ENCODE measurements around the gene EIF3B.
A peak's percentile ranks its signal among the peaks of the same experiment; 100 is the strongest.
"Not testable (repeated sequence)": the region's sequence is repeated elsewhere in the genome, so short reads cannot be mapped to it uniquely, and the experiment has no call there.

EIF3B gene

GRCh38 chr7:2399848-2400587 is 45.4 kb downstream of the EIF3B start:
- DNase-seq (ENCODE audit: low read depth in 2 of 2): no peak

DNA sequence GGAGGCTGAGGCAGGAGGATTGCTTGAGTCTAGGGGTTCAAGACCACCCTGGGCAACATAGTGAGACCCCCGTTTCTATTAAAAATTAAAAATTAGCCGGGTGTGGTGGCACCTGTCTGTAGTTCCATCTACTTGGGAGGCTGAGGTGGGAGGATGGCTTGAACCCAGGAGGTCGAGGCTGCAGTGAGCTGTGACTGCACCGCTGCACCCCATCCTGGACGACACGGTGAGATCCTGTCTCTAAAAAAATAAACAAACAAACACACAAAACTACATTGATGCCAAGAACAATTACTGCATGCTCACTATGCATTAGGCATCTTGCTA is 48.0 kb downstream of the EIF3B start:
- DNase-seq (ENCODE audit: low read depth in 2 of 2): no peak

- DNase-seq (ENCODE audit: low read depth in 2 of 2): peak; percentile 86 to 90
Measured at GRCh38 chr7:2403014-2403717, 48.5 kb downstream of the EIF3B start, which contains the start of gene CHST12. Gene CHST12 (plus strand): TSS chr7:2403611. CDS start chr7:2432640, 29,029 bp downstream.

GRCh38 chr7:2403718-2404648 is 49.4 kb downstream of the EIF3B start:
- no peak for DNase-seq (ENCODE audit: low read depth in 2 of 2)

GRCh38 chr7:2404714-2405119 is 50.1 kb downstream of the EIF3B start:
- no peak for DNase-seq (ENCODE audit: low read depth in 2 of 2)

DNA sequence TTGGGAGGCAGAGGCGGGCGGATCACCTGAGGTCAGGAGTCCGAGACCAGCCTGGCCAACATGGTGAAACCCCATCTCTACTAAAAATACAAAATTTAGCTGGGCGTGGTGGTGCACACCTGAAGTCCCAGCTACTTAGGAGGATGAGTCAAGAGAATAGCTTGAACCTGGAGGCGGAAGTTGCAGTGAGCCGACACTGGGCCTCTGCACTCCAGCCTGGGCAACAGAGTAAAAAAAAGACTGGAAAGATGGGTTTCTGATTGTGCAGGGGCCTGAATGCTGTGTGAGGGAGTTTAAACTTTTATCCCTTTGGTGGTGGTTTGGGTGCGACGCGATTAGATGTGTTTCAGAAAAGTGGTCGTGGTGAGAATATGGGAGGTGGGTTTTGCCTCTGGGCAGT is 50.6 kb downstream of the EIF3B start:
- no peak for DNase-seq (ENCODE audit: low read depth in 2 of 2)

DNA sequence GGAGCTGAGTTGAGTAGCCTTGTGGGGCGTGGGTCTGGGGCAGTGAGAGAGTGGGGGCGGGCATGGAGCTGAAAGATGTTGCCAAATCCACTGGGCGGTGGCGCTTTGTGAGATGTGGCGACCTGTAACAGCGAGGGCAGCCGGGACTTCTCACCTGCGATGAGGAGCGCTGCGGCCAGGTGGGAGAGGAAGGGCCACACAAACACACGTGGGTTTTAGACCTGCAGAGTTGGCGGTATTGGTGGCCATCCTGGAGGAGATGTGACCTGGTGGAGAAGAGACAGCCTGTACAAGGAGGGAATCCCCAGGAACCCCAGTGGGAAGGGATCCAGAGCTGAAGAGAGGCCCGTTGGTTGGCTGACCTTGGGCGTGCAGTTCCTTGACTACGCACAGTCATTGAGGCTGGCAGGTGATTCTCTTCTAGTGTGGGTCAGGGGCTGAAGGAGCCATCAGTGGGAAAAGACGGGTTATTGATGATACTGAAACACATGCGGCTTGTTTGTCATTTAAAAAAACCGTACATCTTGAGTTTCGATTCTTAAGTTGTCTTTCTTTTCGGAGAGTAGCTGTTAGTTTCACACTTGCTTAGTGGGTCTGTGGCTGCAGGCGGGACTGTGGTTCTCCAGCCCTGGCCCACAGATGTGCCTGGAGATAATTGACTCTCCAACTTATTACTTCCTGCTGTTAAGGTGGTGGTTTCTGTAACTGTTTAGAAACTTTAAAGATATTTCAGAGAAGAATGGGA is 51.1 kb downstream of the EIF3B start:
- no peak for DNase-seq (ENCODE audit: low read depth in 2 of 2)

DNA sequence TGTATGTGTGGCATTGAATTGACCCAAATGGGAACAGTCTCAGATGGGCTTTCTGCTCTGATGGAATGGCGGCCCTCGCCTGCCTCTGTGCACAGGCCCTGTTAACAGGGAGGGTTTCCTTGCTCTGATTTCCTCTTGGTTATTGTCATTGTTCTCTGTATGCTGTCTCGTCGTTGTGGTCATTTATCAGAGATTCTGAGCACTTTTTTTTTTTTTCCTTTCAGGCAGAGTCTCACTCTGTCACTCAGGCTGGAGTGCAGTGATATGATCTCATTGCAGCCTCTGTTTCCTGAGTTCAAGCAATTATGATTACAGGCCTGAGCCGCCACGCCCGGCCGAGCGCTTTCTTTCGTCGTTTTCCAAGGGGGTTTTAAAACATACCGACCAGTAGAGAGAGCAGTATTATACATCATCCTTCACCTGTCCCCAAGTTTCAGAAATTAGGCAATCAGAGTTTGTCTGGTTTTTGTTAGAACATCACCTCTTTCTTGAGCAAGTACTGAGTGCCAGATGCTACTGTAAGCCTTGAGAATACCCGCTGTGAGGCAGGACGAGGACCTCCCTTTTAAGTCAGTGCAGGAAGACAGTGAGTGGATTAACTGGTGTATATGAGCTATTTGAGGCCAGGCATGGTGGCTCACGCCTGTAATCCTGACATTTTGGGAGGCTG is 55.3 kb downstream of the EIF3B start:
- no peak for DNase-seq (ENCODE audit: low read depth in 2 of 2)

DNA sequence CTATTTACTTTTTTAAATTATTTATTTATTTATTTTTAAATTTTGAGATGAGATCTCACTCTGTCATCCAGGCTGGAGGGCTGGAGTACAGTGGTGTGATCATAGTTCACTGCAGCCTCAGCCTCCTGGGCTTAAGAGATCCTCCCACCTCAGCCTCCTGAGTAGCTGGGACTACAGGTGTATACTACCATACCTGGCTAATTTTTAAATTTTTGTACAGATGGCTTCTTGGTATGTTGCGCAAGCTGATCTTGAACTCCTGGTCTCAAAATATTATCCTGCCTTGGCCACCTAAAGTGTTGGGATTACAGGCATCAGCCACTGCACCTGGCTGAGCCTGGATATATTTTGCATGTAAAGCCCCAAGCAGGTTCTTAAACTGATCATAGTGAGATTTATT is 56.4 kb downstream of the EIF3B start:
- DNase-seq (ENCODE audit: low read depth in 2 of 2): no peak

- DNase-seq (ENCODE audit: low read depth in 2 of 2): no peak
Measured at GRCh38 chr7:2411815-2412586, 57.4 kb downstream of the EIF3B start.

GRCh38 chr7:2412587-2413201 is 58.1 kb downstream of the EIF3B start:
- no peak for DNase-seq (ENCODE audit: low read depth in 2 of 2)

- DNase-seq (ENCODE audit: low read depth in 2 of 2): no peak
Measured at GRCh38 chr7:2416063-2416462, 61.4 kb downstream of the EIF3B start.

DNA sequence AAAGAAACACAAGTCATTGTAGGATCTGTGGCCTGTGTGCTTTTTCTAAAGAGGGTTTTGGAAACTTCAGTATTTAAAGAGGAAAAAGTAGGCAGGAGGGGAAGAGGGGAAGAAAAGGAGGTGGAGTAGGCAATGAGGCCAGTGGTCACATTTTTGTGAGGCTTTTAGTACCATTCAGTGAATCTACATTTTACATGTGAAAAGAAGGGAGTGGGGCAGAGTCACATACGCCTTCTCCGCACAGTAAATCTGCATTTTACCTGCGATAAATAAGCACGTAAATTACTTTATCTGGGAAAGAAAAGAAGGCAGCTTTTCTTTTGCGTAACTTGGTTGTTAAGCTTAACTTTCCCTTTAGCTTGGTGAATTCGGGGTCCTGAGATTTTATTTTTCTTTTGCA is 62.0 kb downstream of the EIF3B start:
- no peak for DNase-seq (ENCODE audit: low read depth in 2 of 2)

GRCh38 chr7:2417178-2417577 is 62.6 kb downstream of the EIF3B start:
- not testable (repeated sequence) for DNase-seq (ENCODE audit: low read depth in 2 of 2)

DNA sequence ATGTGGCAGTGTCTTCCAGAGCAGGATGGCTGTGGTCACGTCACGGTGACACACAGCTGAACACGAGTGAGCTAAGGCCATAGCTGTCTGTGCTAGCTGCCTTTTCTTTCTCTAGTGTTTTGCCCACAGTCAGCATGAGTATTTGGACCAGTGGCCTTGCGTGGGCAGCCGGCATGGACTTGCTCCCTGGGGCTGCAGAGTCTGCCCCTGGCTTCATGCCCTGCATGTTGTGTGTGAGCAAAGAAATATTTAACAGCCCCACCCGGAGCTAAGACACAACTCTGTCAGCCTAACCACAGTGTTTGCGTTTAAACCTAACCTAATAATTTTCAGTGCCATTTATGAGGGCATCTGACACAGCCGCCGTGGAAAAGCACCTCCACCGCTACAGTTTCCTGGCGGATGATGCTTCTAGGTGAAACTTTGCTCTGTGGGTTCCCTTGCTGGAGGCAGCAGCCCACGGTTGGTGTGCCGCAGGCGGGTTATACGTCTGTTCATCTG is 63.4 kb downstream of the EIF3B start:
- peak; percentile 39 to 53 for DNase-seq (ENCODE audit: low read depth in 2 of 2)

- DNase-seq (ENCODE audit: low read depth in 2 of 2): no peak
Measured at GRCh38 chr7:2420216-2420933, 65.7 kb downstream of the EIF3B start.

GRCh38 chr7:2421943-2422310 is 67.3 kb downstream of the EIF3B start:
- DNase-seq (ENCODE audit: low read depth in 2 of 2): no peak

DNA sequence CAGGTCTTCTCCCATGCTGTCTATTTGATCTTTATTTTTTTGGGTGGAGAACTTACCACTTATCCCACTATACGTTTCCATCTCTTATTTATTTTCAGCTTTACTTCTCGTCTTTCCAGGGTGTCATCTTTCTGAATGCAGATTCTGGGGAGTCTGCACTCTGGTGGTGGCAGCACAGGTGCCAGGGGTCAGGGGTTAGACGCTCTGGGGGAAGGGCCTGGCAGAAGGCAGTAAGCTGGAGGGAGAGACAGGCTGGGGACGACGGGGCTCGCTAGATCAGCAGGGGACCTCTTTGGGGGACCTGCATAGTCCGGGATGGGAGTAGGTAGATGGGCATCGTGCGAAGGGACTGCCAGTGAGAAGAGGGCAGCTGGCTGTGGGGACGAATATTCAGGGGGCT is 71.1 kb downstream of the EIF3B start:
- no peak for DNase-seq (ENCODE audit: low read depth in 2 of 2)
